Fibroblast of lung (primary cell): ENCODE results near the gene GTF2F2. TPM values are rescaled to one million over a fixed set of nuclear protein-coding genes. Genes with fewer than 3 reads are reported as not detected.

ENCODE experiments used
- DNase-seq, 2 donors: peaks; one replicate each; pipeline versions ENCODE4 v3.0.0 to v3.0.0-alpha.2; 2010; ENCODE audit warnings: low read depth in 2 of 2
- H2AFZ ChIP-seq: 2 replicates; pipeline ENCODE4 v1.5.1; 2012; ENCODE audit warnings: low read length, control low read depth, inconsistent platforms
- H3K27ac ChIP-seq: 2 replicates; pipeline ENCODE4 v1.5.1; 2011; ENCODE audit warnings: low read length, control low read depth; ENCODE audit not compliant: insufficient read depth
- H3K27me3 ChIP-seq: 2 replicates; pipeline ENCODE4 v1.5.1; 2011; ENCODE audit warnings: mild to moderate bottlenecking, low read length; ENCODE audit not compliant: control insufficient read depth, insufficient read depth
- H3K36me3 ChIP-seq: 2 replicates; pipeline ENCODE4 v1.5.1; 2011; ENCODE audit warnings: low read length; ENCODE audit not compliant: control insufficient read depth, insufficient read depth
- H3K4me1 ChIP-seq: 2 replicates; pipeline ENCODE4 v1.5.1; 2011; ENCODE audit warnings: low read length; ENCODE audit not compliant: control insufficient read depth, insufficient read depth; ENCODE audit errors: extremely low read depth
- H3K4me2 ChIP-seq: 2 replicates; pipeline ENCODE4 v1.5.1; 2011; ENCODE audit warnings: low read length, control low read depth; ENCODE audit not compliant: insufficient read depth; ENCODE audit errors: extremely low read depth
- H3K4me3 ChIP-seq, 4 experiments: fragments of 200-600 bp in 1 of 4; sonication (generic) in 1 of 4; replicated peaks in 1 of 4; 2 replicates each; pipeline ENCODE4 v1.5.1; 2011 to 2016; ENCODE audit warnings: low read length in 4 of 4, low read depth in 3 of 4, mild to moderate bottlenecking in 3 of 4, control low read depth in 2 of 4, inconsistent platforms in 1 of 4, mixed read lengths in 1 of 4; ENCODE audit not compliant: insufficient read depth in 1 of 4; ENCODE audit errors: control extremely low read depth in 1 of 4
- H3K79me2 ChIP-seq: 2 replicates; pipeline ENCODE4 v1.5.1; 2012; ENCODE audit warnings: mild to moderate bottlenecking, low read length, inconsistent platforms; ENCODE audit not compliant: control insufficient read depth, insufficient read depth
- H3K9ac ChIP-seq: 2 replicates; pipeline ENCODE4 v1.5.1; 2011; ENCODE audit warnings: mild to moderate bottlenecking, low read length, control low read depth; ENCODE audit not compliant: insufficient read depth
- H3K9me3 ChIP-seq: 2 replicates; pipeline ENCODE4 v1.5.1; 2012; ENCODE audit warnings: low read depth, low read length; ENCODE audit not compliant: control insufficient read depth, insufficient read depth
- H4K20me1 ChIP-seq: 2 replicates; pipeline ENCODE4 v1.5.1; 2011; ENCODE audit warnings: low read length; ENCODE audit not compliant: control insufficient read depth, insufficient read depth; ENCODE audit errors: extremely low read depth
- CTCF ChIP-seq, 2 donors: IDR thresholded peaks in 1 of 2; conservative IDR thresholded peaks in 1 of 2; 1 replicate in 1 of 2; 2 replicates in 1 of 2; pipeline ENCODE4 v1.5.1; 2011 to 2012; ENCODE audit warnings: low read length in 2 of 2, control low read depth in 1 of 2, inconsistent platforms in 1 of 2, low read depth in 1 of 2, mild to moderate bottlenecking in 1 of 2
- EZH2 ChIP-seq: IDR thresholded peaks from 2 replicates; pipeline ENCODE4 v1.5.1; 2012; ENCODE audit warnings: low read length, control low read depth, mild to moderate bottlenecking; ENCODE audit errors: missing control alignments
- polyA plus RNA-seq, 2 donors: library from polyadenylated mRNA; depleted of rRNA in 1 of 2; stranded (reverse) in 1 of 2; unstranded in 1 of 2; fragments of >200 nt; gene quantifications; 2 replicates each; pipeline ENCODE4 v1.2.1, GENCODE V29; 2011 to 2012; ENCODE audit warnings: missing spikeins in 1 of 2
- total RNA-seq: library from RNA; depleted of rRNA; stranded (reverse); fragments of >200 nt; gene quantifications from 2 replicates; pipeline ENCODE4 v1.2.1, GENCODE V29; 2014

The GTF2F2 gene
- total and polyA plus RNA-seq, 2 donors (not counting 1 experiment from before 2014, with no cell fraction given), result 23.4 to 31.7 TPM

GRCh38 chr13:45289936-45290563 is 169.7 kb downstream of the GTF2F2 start:
- TF ChIP-seq CTCF (conservative IDR thresholded peaks at IDR 0.05 in 1 of 2, IDR thresholded peaks at IDR 0.05 in 1 of 2; ENCODE audit: low read depth in 1 of 2, low read length in 2 of 2) (no peak), EZH2 (no peak)
- no peak overlapping the region for H3K9ac ChIP-seq
- no peak overlapping the region for H3K4me2 ChIP-seq
- no peaks in the 10 kb centered on the region for H3K27me3 ChIP-seq
- H4K20me1 ChIP-seq, result no peaks in the 10 kb centered on the region
- no peak overlapping the region for H3K27ac ChIP-seq
- DNase-seq, result no peak
- H3K36me3 ChIP-seq, result no peaks in the 10 kb centered on the region
- no peaks in the 10 kb centered on the region for H3K9me3 ChIP-seq
- no peak overlapping the region for H2AFZ ChIP-seq
- no peak overlapping the region for H3K4me3 ChIP-seq
- no peaks in the 10 kb centered on the region for H3K4me1 ChIP-seq
- H3K79me2 ChIP-seq, result no peaks in the 10 kb centered on the region

GRCh38 chr13:45292176-45292575 is 171.9 kb downstream of the GTF2F2 start:
- no peaks in the 10 kb centered on the region for H3K9me3 ChIP-seq
- H2AFZ ChIP-seq, result no peak overlapping the region
- no peak overlapping the region for H3K9ac ChIP-seq
- H4K20me1 ChIP-seq, result no peaks in the 10 kb centered on the region
- no peak overlapping the region for H3K4me3 ChIP-seq
- H3K27me3 ChIP-seq, result no peaks in the 10 kb centered on the region
- H3K4me2 ChIP-seq, result no peak overlapping the region
- H3K36me3 ChIP-seq, result no peaks in the 10 kb centered on the region
- no peak overlapping the region for H3K27ac ChIP-seq
- H3K79me2 ChIP-seq, result no peaks in the 10 kb centered on the region
- DNase-seq, result peak in 1 of 2 donors; percentile 43
- TF ChIP-seq CTCF (conservative IDR thresholded peaks at IDR 0.05 in 1 of 2, IDR thresholded peaks at IDR 0.05 in 1 of 2; ENCODE audit: low read depth in 1 of 2, low read length in 2 of 2) (no peak), EZH2 (no peak)
- H3K4me1 ChIP-seq, result no peaks in the 10 kb centered on the region

GRCh38 chr13:45295536-45295935 is 175.2 kb downstream of the GTF2F2 start:
- H2AFZ ChIP-seq, result no peak overlapping the region
- no peaks in the 10 kb centered on the region for H3K36me3 ChIP-seq
- peaks cover 4% of the 10 kb centered on the region for H3K4me1 ChIP-seq
- H3K27ac ChIP-seq, result no peak overlapping the region
- no peaks in the 10 kb centered on the region for H3K27me3 ChIP-seq
- no peak for TF ChIP-seq EZH2
- no peak for TF ChIP-seq CTCF (conservative IDR thresholded peaks at IDR 0.05 in 1 of 2, IDR thresholded peaks at IDR 0.05 in 1 of 2; ENCODE audit: low read depth in 1 of 2, low read length in 2 of 2)
- peak in 1 of 2 donors; percentile 52 for DNase-seq
- no peak overlapping the region for H3K4me2 ChIP-seq
- H3K4me3 ChIP-seq, result no peak overlapping the region
- H4K20me1 ChIP-seq, result no peaks in the 10 kb centered on the region
- no peak overlapping the region for H3K9ac ChIP-seq
- H3K79me2 ChIP-seq, result no peaks in the 10 kb centered on the region
- no peaks in the 10 kb centered on the region for H3K9me3 ChIP-seq
